GM18502 (cell line): ENCODE data around the gene PPP2R2C.

Source experiments
- ATAC-seq: cut with Tn5 transposase; IDR thresholded peaks from one replicate; pipeline ENCODE4 v1.9.1; 2021; ENCODE audit warnings: mild to moderate bottlenecking; ENCODE audit not compliant: unreplicated experiment, poor library complexity

Gene PPP2R2C

DNA sequence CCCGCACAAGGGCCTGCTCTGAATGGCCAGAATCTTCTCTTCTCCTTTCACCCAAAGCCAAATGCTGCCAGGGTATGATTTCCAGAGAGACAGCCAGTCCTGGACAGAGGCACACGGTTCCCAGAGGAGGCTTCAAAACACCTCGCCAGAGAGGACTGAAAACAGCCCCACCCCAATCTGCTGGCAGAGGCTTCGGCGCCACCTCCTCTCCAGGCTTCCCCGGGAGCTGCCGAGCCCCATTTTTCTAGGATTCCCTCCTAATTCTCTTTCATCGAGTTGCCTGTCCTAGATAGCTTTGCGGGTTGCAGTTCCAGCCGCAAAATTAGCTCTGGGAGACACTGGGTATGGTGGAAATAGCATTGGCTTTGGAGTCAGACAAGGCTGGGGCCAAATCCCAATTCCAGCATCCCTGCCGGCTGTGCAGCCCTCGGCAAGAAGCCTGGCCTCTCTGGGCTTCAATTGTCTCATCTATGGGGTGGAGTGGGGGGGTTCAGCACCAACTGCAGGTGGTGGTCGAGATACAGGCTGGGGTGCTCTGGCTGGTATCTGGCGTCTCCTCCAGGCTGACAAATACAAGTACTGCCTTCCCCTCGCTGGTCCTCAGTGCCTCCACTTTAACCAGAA lies 22.6 kb downstream of the PPP2R2C start:
- ATAC-seq: no peak

- no peak for ATAC-seq
These were observed 23.1 kb downstream of the PPP2R2C start for GRCh38 chr4:6449335-6449734.

DNA sequence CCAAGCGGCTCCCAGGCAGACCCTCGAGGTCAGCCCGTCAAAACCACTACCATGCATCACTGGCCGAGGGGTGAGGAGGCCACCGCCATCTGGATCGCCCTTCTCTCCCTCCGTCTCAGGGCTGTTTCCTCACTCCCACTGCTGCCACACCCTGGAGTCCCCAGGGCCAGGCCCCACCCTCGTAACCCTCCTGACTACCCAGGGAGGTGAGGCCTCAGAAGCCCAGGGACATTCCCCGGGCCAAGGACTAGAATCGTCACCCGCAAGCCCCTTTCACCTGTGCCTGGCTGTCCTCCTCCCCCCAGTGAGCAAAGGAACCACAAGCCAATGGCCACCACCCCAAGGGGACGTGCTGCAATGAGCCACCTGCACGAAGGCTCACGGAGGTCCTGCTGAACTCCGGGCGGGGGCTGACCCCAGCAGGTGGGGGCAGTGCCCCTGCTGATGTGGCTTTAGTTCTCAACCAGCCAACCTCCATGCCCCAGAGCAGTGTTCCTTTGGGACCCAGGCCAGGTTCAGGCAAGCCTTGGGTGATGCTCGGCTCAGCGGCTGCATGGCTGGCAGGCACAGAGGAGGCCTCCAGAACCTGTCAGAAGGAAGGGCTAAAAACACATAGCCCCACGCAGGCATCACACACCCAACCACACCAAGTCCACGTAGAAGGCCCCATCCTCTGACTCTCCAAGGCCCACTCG lies 23.8 kb downstream of the PPP2R2C start:
- no peak for ATAC-seq

DNA sequence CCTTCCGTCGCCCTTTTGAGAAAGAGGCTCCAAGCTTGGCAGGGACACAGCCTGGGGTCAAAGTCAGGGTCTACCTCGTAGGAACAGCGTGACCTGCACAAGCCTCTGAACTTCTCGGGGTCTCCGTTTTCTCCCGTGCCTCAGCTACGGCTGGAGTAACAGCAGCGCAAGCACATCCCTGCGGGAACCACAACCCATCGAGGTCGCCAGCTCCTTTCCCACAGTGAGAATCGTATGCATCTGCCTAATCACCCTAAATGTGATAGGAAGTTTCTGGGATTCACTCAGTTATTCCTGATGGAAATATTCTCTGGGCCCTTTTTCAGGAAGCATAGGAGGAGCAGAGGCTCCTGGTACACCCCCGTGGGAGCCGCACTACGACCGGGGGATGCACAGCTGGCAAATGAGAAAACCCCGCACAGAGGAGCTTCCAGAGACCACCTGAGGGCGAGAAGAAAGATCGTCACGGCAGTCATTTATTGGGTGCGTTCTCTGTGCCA lies 24.7 kb downstream of the PPP2R2C start:
- ATAC-seq: no peak

- ATAC-seq: no peak
These were observed 25.6 kb downstream of the PPP2R2C start for GRCh38 chr4:6446538-6447451.

GRCh38 chr4:6446130-6446482 lies 26.3 kb downstream of the PPP2R2C start:
- ATAC-seq: no peak

DNA sequence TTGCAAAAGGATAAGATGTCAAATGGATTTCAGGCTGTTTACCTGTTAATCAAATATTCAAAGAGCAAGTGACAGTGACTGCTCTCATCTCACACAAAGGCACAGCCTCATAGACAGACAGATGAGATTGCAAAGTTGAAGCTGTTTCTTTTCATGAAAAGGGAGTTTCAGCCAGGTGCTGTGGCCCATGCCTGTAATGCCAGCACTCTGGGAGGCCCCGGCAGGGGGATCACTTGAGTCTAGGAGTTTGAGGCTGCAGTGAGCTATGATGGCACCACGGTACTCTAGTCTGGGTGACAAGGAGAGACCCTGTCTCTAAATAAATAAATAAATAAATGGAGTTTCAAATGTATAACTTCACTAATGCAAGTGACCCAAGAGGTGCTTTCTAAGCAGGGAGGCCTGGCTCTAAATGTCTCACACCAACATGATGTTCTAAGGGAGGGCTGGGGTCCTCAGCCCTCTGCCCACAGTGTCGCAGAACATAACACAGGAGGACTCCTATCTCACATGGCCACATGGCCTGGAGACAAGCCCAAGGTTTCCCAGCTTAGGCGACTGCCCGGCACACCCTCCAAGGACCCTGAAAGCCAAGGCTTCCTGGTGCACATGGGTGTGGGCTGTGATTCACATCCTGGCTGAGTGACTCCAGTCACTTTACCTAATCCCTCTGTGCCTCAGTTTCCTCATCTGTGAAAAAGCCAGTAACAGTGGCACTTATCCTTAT lies 26.8 kb downstream of the PPP2R2C start:
- no peak for ATAC-seq

DNA sequence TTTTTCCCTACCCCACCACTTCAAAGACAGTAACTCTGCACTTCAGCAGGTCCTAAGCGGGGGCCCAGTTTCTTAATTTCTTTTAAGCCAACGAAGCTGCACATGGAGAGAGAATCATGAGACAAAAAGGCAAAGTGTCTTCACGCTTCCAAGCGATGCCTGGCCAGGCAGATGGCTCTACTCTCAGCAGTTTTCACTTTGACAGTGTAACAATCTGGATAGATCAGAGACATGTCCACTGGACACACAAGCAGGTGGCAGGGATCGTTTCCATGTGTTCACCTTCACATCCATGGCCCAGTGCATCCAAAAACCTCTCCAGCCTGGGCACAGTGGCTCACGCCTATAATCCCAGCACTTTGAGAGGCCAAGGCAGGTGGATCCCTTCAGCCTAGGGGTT lies 27.8 kb downstream of the PPP2R2C start:
- no peak for ATAC-seq

- no peak for ATAC-seq
These were observed 29.1 kb downstream of the PPP2R2C start for GRCh38 chr4:6443035-6444023.

- no peak for ATAC-seq
These were observed 29.9 kb downstream of the PPP2R2C start for GRCh38 chr4:6442555-6442954.

DNA sequence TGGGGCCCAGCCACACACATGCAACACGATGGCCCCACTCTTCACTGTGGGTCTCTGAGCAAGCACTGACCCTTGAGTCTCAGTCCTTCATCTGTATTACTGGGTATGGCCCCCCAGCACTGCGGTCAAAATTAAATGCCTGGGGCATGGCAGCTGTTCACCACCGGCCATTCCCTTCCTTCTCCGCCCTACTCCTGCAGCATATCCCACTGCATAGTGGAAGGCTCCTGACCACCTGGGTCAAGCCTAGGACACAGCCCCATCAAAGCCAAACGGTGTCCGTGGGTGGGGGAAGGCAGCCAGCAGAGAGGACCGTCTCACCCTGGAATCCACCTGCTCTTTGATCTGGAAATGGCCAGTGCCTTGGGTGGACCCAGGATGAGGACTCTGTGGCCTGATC lies 30.7 kb downstream of the PPP2R2C start:
- no peak for ATAC-seq

- no peak for ATAC-seq
These were observed 31.2 kb downstream of the PPP2R2C start for GRCh38 chr4:6441202-6441582.

- ATAC-seq: no peak
These were observed 31.8 kb downstream of the PPP2R2C start for GRCh38 chr4:6440506-6441201.

GRCh38 chr4:6439120-6439762 lies 33.2 kb downstream of the PPP2R2C start:
- no peak for ATAC-seq

GRCh38 chr4:6437826-6438238 lies 34.6 kb downstream of the PPP2R2C start:
- no peak for ATAC-seq

DNA sequence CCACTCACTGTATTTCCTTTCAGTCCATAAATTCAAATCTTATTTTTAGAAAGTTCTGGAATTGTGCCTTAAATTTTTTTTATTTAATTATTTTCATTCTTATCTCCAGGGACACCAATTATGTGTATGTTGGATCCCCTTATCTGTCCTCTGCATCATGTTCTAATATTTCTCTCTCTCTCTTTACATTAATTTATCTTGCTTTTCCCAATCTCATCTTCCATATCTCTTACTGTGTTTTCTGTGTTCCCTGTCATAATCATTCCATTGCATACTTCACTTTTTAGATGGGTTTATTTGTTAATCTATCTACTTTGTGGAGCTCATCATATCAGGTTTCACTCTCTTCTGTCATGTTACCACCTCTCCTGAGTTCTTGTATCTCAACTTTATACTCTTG lies 37.4 kb downstream of the PPP2R2C start:
- no peak for ATAC-seq

DNA sequence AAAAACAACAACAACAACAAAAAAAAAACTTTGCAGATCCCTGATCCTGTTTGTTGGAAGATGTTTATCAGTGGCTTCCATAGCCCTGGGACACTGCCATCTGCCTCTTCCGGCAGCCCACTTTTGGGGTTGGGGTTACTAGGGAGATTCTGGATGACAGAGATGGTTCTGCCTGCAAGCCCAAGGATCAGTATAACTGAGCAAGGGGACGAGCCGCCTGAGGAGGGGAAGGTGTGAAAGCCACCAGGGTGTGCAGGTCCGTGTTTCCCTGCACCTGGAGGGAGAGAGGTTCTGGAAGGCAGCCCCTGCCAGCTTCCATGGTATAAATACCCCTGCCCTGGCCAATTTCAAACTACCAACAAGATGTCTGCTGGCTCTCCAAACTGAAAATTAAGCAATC lies 41.5 kb downstream of the PPP2R2C start:
- no peak for ATAC-seq

GRCh38 chr4:6427439-6428090 lies 44.8 kb downstream of the PPP2R2C start:
- ATAC-seq: no peak
